Renal cortex interstitium (tissue), 11 donors: ENCODE data around the gene MAP3K6. TPM values are rescaled to one million over a fixed set of nuclear protein-coding genes. Genes with fewer than 3 reads are reported as not detected.

ENCODE experiments used
- DNase-seq, 11 donors: peaks; one replicate each; pipeline ENCODE4 v3.0.0-alpha.2; 2013; ENCODE audit warnings: low read depth in 9 of 11, low spot score in 4 of 11; ENCODE audit errors: extremely low read depth in 1 of 11
- polyA plus RNA-seq, 3 donors: library from polyadenylated mRNA; unstranded; fragments of 120-200 nt; gene quantifications; one replicate each; pipeline ENCODE4 v1.2.1, GENCODE V29; 2013; ENCODE audit not compliant: insufficient read length in 3 of 3

The MAP3K6 gene
- polyA plus RNA-seq, 3 donors: 9.7 to 11.6 (median 10.4) TPM

DNA sequence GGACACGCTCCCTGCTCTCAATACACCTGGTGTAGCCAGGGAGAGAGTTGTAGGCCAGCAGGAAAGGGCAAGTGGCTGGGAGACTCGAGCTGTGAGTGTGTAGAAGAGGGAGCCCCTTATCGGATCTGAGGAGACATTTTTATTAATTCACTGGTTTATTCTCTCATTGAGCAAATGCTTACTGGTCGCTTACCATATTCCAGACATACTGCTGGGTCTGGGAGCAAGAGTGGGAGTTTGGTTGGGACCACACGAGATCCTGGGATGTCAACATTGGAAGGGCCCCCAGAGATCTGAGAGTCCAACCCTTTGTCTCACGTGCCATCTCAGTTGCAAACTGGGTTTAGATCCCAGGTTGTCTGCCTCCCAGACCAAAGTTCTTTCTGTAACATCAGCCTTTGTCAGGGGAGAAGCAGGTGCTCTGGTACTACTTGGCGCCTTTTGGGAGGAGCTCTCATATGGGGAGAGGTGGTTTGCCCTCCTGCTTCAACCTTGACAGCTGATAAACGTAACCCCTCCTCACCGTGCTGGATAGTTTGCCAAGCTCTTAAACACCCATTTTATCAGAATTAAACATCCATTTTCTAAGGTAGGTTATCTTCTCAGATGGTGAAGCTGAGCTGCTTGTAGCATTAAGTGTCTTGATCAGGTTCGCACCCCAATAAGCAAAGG lies 44.1 kb downstream of the MAP3K6 start:
- DNase-seq: no peak

DNA sequence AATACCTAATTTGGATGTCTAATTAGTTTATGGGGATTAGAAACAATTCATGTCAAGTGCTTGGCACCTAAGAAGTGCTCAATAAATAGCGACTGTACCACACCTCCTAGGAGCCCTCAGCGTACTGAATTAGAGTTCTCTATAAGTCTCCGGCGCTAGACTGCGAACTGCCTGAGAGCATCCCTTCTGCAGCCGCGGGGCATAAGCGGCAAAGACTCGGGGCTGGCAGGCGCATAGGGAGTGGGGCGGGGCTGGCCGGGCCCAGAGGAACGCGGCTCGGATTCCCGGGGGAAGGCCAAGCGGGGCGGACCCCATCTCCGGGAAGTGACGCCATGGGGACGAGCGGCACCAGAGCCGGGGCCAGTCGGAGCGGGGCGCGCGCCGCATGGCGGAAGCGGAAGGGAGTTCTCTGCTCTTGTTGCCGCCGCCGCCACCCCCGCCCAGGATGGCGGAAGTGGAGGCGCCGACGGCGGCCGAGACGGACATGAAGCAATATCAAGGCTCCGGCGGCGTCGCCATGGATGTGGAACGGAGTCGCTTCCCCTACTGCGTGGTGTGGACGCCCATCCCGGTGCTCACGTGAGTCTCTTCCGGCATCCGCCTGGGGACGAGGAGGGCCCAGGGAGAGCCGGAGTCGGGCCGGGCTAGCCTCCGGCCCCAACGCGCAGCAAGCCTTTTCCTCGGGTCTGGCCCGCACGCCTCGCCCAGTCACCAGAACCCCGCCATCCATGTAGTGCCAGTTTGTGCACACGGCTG lies 44.8 kb downstream of the MAP3K6 start, which contains the start of gene TMEM222:
TMEM222 (plus strand) TSS at position 351 of the 756 bp plus-strand sequence; CDS start at position 386, 35 bp downstream.
- peak; percentile 79 to 96 (median 92) for DNase-seq

DNA sequence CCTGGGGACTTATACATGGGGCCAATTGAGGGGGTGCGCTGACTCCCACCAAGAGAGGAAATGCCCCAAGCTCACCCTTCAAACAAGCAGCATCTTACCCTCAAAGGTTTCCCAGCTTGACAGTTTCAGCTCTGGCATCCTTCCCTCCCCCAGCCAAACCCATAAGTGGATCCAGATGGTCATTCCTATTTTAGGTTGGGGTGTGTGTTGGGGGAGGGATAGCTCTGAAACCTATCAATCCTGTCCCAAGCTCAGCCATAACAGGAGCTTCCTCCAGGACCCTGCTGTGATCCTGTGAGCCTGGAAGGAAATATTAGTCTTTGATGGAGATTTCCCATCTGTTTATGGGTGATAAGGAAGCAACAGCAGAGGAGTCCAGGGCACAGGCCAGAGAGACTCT lies 48.2 kb downstream of the MAP3K6 start:
- DNase-seq: no peak

DNA sequence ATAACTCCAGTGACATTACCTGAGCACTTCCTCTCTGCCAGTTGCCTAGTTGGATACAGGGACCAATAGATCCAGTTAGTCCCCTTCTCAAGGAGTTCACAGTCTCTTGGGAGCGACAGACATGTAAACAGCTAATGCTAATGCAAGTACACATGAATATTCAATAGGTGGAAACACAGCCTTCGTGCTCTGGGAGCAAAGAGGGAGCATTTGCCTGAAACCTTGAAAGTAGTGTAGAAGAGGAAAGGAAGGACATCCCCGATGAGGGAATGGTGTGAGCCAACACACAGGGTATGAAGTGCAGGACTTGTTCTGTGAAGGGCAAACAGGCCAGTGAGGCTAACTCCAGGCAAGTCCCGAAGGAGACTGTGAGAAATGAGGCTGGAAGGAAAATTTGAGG lies 48.6 kb downstream of the MAP3K6 start:
- no peak for DNase-seq

DNA sequence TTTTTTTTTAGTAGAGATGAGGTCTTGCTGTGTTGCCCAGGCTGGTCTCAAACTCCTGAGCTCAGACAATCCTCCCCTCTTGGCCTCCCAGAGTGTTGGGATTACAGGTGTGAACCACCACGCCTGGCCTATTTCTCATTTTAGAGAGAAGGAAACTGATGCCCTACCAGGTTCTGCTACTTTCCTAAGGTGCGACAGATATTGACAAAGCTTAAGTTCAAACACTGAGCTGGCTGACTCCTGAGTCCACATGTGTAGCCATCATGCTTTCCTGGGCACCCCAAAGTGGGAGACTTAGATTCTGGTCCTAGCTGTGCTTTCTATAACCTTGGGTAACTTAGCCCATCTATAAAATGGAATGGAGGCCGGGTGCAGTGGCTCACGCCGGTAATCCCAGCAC lies 49.9 kb downstream of the MAP3K6 start:
- DNase-seq: no peak

DNA sequence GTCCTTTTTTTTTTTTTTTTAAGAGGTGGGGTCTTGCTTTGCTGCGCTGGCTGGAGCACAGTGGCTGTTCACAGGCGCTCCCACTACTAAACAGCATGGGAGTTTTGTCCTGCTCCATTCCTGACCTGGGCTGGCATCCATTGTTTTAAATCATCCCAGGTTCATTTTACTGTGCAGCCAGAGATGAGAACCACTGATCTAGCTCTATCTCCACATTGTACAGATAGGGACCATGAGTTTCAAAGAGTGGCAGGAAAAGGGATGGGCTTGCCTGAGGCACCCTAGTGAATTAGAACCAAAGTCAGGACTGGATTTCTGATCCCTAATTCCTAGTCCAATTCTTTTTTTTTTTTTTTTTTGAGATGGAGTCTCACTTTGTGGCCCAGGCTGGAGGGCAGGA lies 52.0 kb downstream of the MAP3K6 start:
- DNase-seq: no peak

DNA sequence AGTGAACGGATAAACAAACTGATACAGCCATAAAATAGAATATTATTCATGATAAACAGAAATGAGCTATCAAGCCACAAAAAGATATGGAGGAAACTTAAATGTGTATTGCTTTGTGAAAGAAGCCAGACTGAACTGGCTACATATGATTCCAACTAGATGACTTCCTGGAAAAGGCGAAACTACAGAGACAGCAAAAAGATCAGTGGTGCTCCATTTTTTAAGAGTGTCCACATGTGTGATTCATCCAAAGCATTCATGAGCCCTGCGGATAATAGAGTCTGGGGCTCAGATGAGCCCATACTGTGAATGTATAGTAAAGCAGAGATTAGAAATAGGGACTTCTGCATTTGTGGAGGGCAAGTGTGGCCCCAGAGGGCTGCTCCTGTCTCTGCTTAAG lies 52.6 kb downstream of the MAP3K6 start:
- no peak for DNase-seq

DNA sequence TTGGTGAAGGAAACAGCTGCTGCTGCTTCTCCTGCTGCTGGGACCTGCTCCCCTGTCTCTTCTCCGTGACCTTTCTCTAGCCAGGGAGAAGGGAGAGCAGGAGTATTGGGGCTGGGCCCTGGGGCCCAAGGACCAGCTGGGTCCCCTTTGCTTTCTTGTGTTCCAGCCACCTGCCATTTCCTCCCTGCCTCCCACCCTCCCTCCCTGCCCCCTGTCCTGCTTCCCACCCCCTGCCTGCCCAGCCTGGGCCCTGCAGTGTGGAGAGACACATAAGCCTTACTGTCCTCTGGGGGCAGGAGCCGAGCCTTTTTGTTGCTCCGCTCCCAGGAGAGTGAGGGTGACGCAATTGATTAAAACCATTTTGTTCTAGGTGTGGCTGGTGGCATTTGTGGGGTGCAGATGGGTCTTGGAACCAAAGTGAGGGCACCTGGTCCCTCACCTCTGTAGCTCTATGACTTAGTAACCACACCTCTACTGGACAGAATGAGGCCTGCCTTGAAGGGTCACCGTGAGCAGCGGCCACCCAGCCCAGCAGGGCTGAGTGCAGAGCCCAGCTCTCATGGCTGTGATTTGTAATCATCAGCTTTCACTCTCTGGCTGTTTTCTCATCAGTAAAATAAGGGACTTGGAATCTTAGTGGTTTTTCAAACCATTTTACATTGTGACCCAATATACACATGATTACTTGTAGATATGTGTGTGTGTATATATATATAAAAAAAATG lies 58.7 kb downstream of the MAP3K6 start:
- DNase-seq: no peak

DNA sequence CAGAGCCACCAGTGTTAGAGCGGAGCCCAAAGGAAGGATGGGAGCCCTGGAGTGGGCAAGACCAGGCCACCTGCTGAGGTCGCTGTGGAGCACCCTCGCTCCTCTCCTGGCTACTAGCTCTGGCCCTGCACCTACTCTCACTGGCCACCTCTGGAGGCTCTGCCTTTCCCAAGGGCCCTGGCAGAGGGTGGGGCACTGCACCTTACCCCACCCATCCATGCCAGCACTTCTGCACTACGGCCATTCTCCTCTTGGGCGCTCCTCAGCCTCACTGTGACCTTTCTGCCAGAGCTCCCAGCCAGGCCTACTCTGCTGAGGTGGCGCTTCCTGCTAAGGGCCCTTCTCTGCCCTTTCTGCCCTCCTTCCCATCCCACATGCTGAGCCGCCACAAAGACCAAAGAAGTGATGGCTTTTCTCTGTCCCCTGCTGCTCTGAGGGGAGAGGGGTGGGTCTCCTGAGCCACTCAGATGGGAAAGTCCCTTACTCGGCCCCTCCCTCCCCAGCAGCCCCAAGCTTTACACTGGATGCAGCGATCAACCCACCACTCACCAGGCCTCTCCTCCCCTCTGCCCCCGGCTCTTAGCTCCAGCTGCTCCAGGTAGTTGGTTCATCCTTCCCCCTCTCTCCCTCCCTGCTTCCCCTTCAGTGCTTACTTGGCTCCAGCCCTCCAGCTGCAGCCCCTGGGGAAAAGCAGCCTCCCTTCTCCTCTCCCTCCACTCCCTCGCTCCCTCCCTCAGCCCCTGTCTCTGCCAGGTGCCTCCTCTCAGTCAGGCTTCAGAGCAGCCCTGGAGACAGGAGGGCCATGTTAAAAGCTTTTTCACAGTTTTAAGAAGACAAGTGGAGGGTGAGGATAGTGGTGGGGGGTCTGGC lies 59.6 kb downstream of the MAP3K6 start:
- DNase-seq: peak in 5 of 11 donors; percentile 40 to 52 (median 42)

DNA sequence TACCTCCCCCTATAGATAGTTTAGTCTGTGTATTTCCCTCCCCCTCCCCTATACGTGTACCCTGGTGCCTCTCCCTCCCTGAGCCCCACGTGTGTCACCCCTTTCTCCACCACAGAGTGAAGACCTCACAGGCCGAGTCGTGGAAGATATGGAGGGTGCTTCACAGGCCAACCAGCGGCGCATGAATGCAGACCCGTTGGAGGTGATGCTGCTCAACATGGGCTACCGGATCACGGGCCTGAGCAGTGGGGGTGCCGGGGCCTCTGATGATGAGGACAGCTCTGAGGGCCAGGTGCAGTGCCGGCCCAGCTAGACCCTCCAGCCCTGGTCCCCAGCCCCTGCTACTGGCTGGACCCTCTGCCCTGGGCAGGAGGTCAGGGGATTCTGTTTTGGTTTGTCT lies 60.7 kb downstream of the MAP3K6 start:
- no peak for DNase-seq

Other genes starting within 250 kb of the MAP3K6 start
- 10 to 100 TPM; 19.4 to 28.0 (median 24.0) TPM for gene SLC9A1, start 211.8 kb downstream of the MAP3K6 start, polyA plus RNA-seq
- 10 to 100 TPM; 38.1 to 49.8 (median 46.8) TPM for gene WDTC1, start 132.3 kb downstream of the MAP3K6 start, polyA plus RNA-seq
- 10 to 100 TPM; 37.7 to 44.6 (median 41.6) TPM for gene TMEM222, start 44.8 kb downstream of the MAP3K6 start, polyA plus RNA-seq
- 10 to 100 TPM in 2 of 3 donors, 1 to 10 TPM in 1; 7.6 to 15.7 (median 10.2) TPM for gene SYTL1, start 24.9 kb downstream of the MAP3K6 start, polyA plus RNA-seq
- 1 to 10 TPM; 2.6 to 3.3 (median 2.9) TPM for gene FCN3, start 7.9 kb upstream of the MAP3K6 start, polyA plus RNA-seq
- gene CD164L2, start 16.4 kb upstream of the MAP3K6 start, polyA plus RNA-seq: under 1 TPM; 0.22 to 0.47 (median 0.26) TPM
- gene GPR3, start 25.7 kb upstream of the MAP3K6 start, polyA plus RNA-seq: 1 to 10 TPM in 2 of 3 donors, under 1 TPM in 1; 0.97 to 1.3 (median 1.1) TPM
- 100 to 1,000 TPM; 124 to 151 (median 135) TPM for gene WASF2, start 123.2 kb upstream of the MAP3K6 start, polyA plus RNA-seq
- 10 to 100 TPM; 34.6 to 50.9 (median 48.8) TPM for gene AHDC1, start 237.2 kb upstream of the MAP3K6 start, polyA plus RNA-seq